Endothelial cell (in vitro differentiated cells): ENCODE results near the gene CD63. TPM values are rescaled to one million over a fixed set of nuclear protein-coding genes. Genes with fewer than 3 reads are reported as not detected.
"Not testable (repeated sequence)": the region's sequence is repeated elsewhere in the genome, so short reads cannot be mapped to it uniquely, and the experiment has no call there.

ENCODE experiments used
- DNase-seq: peaks from one replicate; pipeline ENCODE4 v3.0.0; 2021; ENCODE audit warnings: low spot score
- H3K27ac Mint-ChIP-seq: one replicate; pipeline ENCODE4 v1.8.0; 2021; ENCODE audit warnings: mixed read lengths, inconsistent platforms; ENCODE audit not compliant: unreplicated experiment
- H3K27me3 Mint-ChIP-seq: one replicate; pipeline ENCODE4 v1.8.0; 2021; ENCODE audit warnings: mild to moderate bottlenecking, moderate library complexity, mixed read lengths, inconsistent platforms; ENCODE audit not compliant: unreplicated experiment
- H3K36me3 Mint-ChIP-seq: one replicate; pipeline ENCODE4 v1.8.0; 2021; ENCODE audit warnings: mild to moderate bottlenecking, low read depth, mixed read lengths, inconsistent platforms; ENCODE audit not compliant: unreplicated experiment
- H3K4me1 Mint-ChIP-seq: one replicate; pipeline ENCODE4 v1.8.0; 2021; ENCODE audit warnings: mild to moderate bottlenecking, mixed read lengths, inconsistent platforms; ENCODE audit not compliant: unreplicated experiment
- H3K4me3 Mint-ChIP-seq: one replicate; pipeline ENCODE4 v1.8.0; 2021; ENCODE audit warnings: mild to moderate bottlenecking, mixed read lengths, inconsistent platforms; ENCODE audit not compliant: unreplicated experiment
- H3K9me3 Mint-ChIP-seq: one replicate; pipeline ENCODE4 v1.8.0; 2021; ENCODE audit warnings: mixed read lengths, inconsistent platforms; ENCODE audit not compliant: unreplicated experiment
- CTCF ChIP-seq: fragments of 200-600 bp; sonication (generic); IDR thresholded peaks from one replicate; pipeline ENCODE4 v1.5.0; 2021; ENCODE audit warnings: antibody characterized with exemption; ENCODE audit not compliant: unreplicated experiment
- total RNA-seq: library from RNA; stranded (reverse); fragmentation: NEBNext Ultra II Directional; extraction: Animal tissue kit (Norgen Biotek cat#: 25700); gene quantifications from one replicate; pipeline ENCODE4 v1.2.1, GENCODE V29; 2021; ENCODE audit not compliant: unreplicated experiment

Gene CD63
- total RNA-seq, 1 donor from 2014 or later = 1,134 TPM

GRCh38 chr12:55765736-55766290 lies 37.0 kb upstream of the CD63 start:
- no peak for DNase-seq
- no peaks in the 10 kb centered on the region for H3K9me3 Mint-ChIP-seq
- H3K27ac Mint-ChIP-seq = peak overlapping the region; percentile 9
- H3K4me1 Mint-ChIP-seq = no peaks in the 10 kb centered on the region
- peaks cover 33% of the 10 kb centered on the region for H3K36me3 Mint-ChIP-seq
- H3K4me3 Mint-ChIP-seq = no peak overlapping the region
- TF ChIP-seq CTCF = no peak
- H3K27me3 Mint-ChIP-seq = peaks cover 1% of the 10 kb centered on the region

GRCh38 chr12:55762646-55763045 lies 33.8 kb upstream of the CD63 start:
- no peak for TF ChIP-seq CTCF
- Mint-ChIP-seq H3K4me1 (no peaks in the 10 kb centered on the region), H3K27ac (no peak overlapping the region), H3K4me3 (no peak overlapping the region), H3K9me3 (no peaks in the 10 kb centered on the region), H3K27me3 (peaks cover 1% of the 10 kb centered on the region), H3K36me3 (peaks cover 46% of the 10 kb centered on the region)
- DNase-seq = no peak

- Mint-ChIP-seq H3K27ac (no peak overlapping the region), H3K9me3 (no peaks in the 10 kb centered on the region)
These were observed 31.9 kb upstream of the CD63 start for GRCh38 chr12:55760663-55761062.

GRCh38 chr12:55758575-55758974 lies 29.8 kb upstream of the CD63 start:
- H3K36me3 Mint-ChIP-seq = peaks cover 41% of the 10 kb centered on the region
- H3K27me3 Mint-ChIP-seq = not testable (repeated sequence)

More at GRCh38 chr12:55760663-55761062, 31.9 kb upstream of the CD63 start:
- DNase-seq = no peak
- Mint-ChIP-seq H3K4me3 (peak overlapping the region; percentile 23), H3K4me1 (peaks cover 3% of the 10 kb centered on the region), H3K27me3 (peaks cover under 1% of the 10 kb centered on the region), H3K36me3 (peaks cover 42% of the 10 kb centered on the region)
- no peak for TF ChIP-seq CTCF

GRCh38 chr12:55757701-55758100 lies 28.9 kb upstream of the CD63 start:
- DNase-seq = no peak
- peaks cover 8% of the 10 kb centered on the region for H3K4me1 Mint-ChIP-seq
- H3K9me3 Mint-ChIP-seq = no peaks in the 10 kb centered on the region
- no peak for TF ChIP-seq CTCF
- H3K4me3 Mint-ChIP-seq = peak overlapping the region; percentile 8
- peaks cover 44% of the 10 kb centered on the region for H3K36me3 Mint-ChIP-seq
- no peaks in the 10 kb centered on the region for H3K27me3 Mint-ChIP-seq
- peak overlapping the region; percentile 44 for H3K27ac Mint-ChIP-seq

More at GRCh38 chr12:55758575-55758974, 29.8 kb upstream of the CD63 start:
- H3K27ac Mint-ChIP-seq, DNase-seq, H3K4me1 Mint-ChIP-seq, H3K9me3 Mint-ChIP-seq, H3K4me3 Mint-ChIP-seq: not testable (repeated sequence)
